ENCODE results near the gene STOX1. TPM values are rescaled to one million over a fixed set of nuclear protein-coding genes. Genes with fewer than 3 reads are reported as not detected.

The STOX1 gene
- polyA plus RNA-seq, 1 donor from 2014 or later, result 1.2 TPM

DNA sequence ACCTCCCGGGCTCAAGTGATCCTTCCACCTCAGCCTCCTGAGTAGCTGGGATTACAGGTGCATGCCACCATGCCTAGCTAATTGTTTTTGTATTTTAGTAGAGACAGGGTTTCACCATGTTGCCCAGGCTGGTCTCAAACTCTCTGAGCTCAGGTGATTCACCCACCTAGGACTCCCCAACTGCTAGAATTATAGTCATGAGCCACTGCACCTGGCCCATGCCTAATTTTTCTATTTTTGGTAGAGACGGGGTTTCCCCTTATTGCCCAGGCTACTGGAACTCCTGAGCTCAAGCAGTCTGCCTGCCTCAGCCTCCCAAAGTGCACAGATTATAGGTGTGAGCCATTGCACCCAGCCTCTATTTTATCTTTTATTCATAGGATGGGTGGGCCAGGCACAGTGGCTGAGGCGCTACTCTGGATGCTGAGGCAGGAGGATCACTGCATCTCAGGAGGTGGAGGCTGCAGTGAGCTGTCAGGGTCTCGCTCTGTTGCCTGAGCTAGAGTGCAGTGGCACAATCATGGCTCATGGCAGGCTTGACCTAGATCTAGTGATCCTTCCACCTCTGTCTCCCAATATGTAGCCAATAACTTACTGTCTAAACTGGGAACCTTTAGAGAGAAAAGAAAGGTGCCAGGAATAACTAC lies 31.3 kb upstream of the STOX1 start:
- no peaks in the 10 kb centered on the region for H3F3A ChIP-seq (ENCODE audit: insufficient read depth, low read length, poor library complexity, severe bottlenecking)
- H2AFZ ChIP-seq (ENCODE audit: low read depth, low read length), result no peak overlapping the region
- no peak overlapping the region for H3K4me2 ChIP-seq (ENCODE audit: low read length)
- H3K4me3 ChIP-seq (ENCODE audit: low read length), result no peak overlapping the region
- no peaks in the 10 kb centered on the region for H3K9me2 ChIP-seq (ENCODE audit: insufficient read depth, low read length)
- H3K27ac ChIP-seq (ENCODE audit: low read length), result no peak overlapping the region
- no peaks in the 10 kb centered on the region for H4K20me1 ChIP-seq (ENCODE audit: insufficient read depth)
- H3K36me3 ChIP-seq (ENCODE audit: insufficient read depth, low read length), result peaks cover 6% of the 10 kb centered on the region
- H3K27me3 ChIP-seq (ENCODE audit: insufficient read depth, low read depth, low read length), result no peaks in the 10 kb centered on the region
- TF ChIP-seq POLR2AphosphoS5 (IDR thresholded peaks at IDR 0.05), result no peak
- no peak for TF ChIP-seq MXI1 (conservative IDR thresholded peaks at IDR 0.05; ENCODE audit: poor library complexity, severe bottlenecking)
- TF ChIP-seq EZH2 (IDR thresholded peaks at IDR 0.05; ENCODE audit: borderline replicate concordance, insufficient read depth, low read length, poor library complexity, severe bottlenecking), result no peak
- no peak for TF ChIP-seq TAF1 (IDR thresholded peaks at IDR 0.05; ENCODE audit: low read depth)
- TF ChIP-seq, protein P1, sequence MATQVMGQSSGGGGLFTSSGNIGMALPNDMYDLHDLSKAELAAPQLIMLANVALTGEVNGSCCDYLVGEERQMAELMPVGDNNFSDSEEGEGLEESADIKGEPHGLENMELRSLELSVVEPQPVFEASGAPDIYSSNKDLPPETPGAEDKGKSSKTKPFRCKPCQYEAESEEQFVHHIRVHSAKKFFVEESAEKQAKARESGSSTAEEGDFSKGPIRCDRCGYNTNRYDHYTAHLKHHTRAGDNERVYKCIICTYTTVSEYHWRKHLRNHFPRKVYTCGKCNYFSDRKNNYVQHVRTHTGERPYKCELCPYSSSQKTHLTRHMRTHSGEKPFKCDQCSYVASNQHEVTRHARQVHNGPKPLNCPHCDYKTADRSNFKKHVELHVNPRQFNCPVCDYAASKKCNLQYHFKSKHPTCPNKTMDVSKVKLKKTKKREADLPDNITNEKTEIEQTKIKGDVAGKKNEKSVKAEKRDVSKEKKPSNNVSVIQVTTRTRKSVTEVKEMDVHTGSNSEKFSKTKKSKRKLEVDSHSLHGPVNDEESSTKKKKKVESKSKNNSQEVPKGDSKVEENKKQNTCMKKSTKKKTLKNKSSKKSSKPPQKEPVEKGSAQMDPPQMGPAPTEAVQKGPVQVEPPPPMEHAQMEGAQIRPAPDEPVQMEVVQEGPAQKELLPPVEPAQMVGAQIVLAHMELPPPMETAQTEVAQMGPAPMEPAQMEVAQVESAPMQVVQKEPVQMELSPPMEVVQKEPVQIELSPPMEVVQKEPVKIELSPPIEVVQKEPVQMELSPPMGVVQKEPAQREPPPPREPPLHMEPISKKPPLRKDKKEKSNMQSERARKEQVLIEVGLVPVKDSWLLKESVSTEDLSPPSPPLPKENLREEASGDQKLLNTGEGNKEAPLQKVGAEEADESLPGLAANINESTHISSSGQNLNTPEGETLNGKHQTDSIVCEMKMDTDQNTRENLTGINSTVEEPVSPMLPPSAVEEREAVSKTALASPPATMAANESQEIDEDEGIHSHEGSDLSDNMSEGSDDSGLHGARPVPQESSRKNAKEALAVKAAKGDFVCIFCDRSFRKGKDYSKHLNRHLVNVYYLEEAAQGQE (IDR thresholded peaks at IDR 0.05; ENCODE audit: borderline replicate concordance), result no peak
- no peak for TF ChIP-seq RAD21 (conservative IDR thresholded peaks at IDR 0.05)
- TF ChIP-seq CTCF (IDR thresholded peaks at IDR 0.05; ENCODE audit: poor library complexity, severe bottlenecking), result no peak
- no peak for TF ChIP-seq SMC3 (conservative IDR thresholded peaks at IDR 0.05; ENCODE audit: poor library complexity)
- no peak for TF ChIP-seq EP300 (conservative IDR thresholded peaks at IDR 0.05; ENCODE audit: poor library complexity, severe bottlenecking)
- H3K9me3 ChIP-seq (ENCODE audit: low read length), result no peaks in the 10 kb centered on the region
- no peak overlapping the region for H3K9ac ChIP-seq (ENCODE audit: low read length)
- H3K79me2 ChIP-seq (replicated peaks; ENCODE audit: insufficient read depth, low read length), result no peaks in the 10 kb centered on the region

DNA sequence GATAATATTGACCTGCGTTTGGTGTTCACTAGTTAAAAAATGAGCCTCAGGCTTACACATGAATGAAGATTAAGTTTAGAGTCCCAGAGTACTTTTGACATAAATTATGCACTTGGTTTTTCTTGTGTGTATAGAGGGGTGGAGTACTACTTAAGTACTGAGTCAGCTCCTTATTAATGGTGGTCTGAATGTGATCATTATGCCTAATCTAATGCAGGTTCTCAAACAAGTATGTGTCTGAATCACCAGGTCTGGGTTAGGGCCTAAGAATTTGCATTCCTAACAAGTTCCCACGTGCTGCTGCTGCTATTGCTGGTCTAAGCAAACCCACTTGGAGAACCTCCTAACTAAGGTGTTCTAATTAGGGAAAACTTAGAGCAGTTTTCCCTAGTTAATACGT lies 30.7 kb upstream of the STOX1 start:
- Histone ChIP-seq H3K4me3 (ENCODE audit: low read length) (no peak overlapping the region), H3K27ac (ENCODE audit: low read length) (no peak overlapping the region), H3K79me2 (replicated peaks; ENCODE audit: insufficient read depth, low read length) (no peaks in the 10 kb centered on the region), H3K9me3 (ENCODE audit: low read length) (no peaks in the 10 kb centered on the region), H3K4me2 (ENCODE audit: low read length) (no peak overlapping the region), H3K27me3 (ENCODE audit: insufficient read depth, low read depth, low read length) (no peaks in the 10 kb centered on the region), H4K20me1 (ENCODE audit: insufficient read depth) (no peaks in the 10 kb centered on the region), H3K36me3 (ENCODE audit: insufficient read depth, low read length) (peaks cover 6% of the 10 kb centered on the region), H2AFZ (ENCODE audit: low read depth, low read length) (no peak overlapping the region), H3K9me2 (ENCODE audit: insufficient read depth, low read length) (no peaks in the 10 kb centered on the region), H3K9ac (ENCODE audit: low read length) (no peak overlapping the region), H3F3A (ENCODE audit: insufficient read depth, low read length, poor library complexity, severe bottlenecking) (no peaks in the 10 kb centered on the region)
- TF ChIP-seq CTCF (IDR thresholded peaks at IDR 0.05; ENCODE audit: poor library complexity, severe bottlenecking) (no peak), EP300 (conservative IDR thresholded peaks at IDR 0.05; ENCODE audit: poor library complexity, severe bottlenecking) (no peak), MXI1 (conservative IDR thresholded peaks at IDR 0.05; ENCODE audit: poor library complexity, severe bottlenecking) (no peak), TAF1 (IDR thresholded peaks at IDR 0.05; ENCODE audit: low read depth) (no peak), SMC3 (conservative IDR thresholded peaks at IDR 0.05; ENCODE audit: poor library complexity) (no peak), RAD21 (conservative IDR thresholded peaks at IDR 0.05) (no peak), EZH2 (IDR thresholded peaks at IDR 0.05; ENCODE audit: borderline replicate concordance, insufficient read depth, low read length, poor library complexity, severe bottlenecking) (no peak), POLR2AphosphoS5 (IDR thresholded peaks at IDR 0.05) (no peak)
- TF ChIP-seq, protein P1 (IDR thresholded peaks at IDR 0.05; ENCODE audit: borderline replicate concordance), result no peak

Data from neural cell (in vitro differentiated cells).